ELR (cell line): ENCODE data around the gene POR.

Experiments used
- DNase-seq: peaks from one replicate; pipeline ENCODE4 v3.0.0-alpha.2; 2015; ENCODE audit warnings: low read depth

Gene POR

DNA sequence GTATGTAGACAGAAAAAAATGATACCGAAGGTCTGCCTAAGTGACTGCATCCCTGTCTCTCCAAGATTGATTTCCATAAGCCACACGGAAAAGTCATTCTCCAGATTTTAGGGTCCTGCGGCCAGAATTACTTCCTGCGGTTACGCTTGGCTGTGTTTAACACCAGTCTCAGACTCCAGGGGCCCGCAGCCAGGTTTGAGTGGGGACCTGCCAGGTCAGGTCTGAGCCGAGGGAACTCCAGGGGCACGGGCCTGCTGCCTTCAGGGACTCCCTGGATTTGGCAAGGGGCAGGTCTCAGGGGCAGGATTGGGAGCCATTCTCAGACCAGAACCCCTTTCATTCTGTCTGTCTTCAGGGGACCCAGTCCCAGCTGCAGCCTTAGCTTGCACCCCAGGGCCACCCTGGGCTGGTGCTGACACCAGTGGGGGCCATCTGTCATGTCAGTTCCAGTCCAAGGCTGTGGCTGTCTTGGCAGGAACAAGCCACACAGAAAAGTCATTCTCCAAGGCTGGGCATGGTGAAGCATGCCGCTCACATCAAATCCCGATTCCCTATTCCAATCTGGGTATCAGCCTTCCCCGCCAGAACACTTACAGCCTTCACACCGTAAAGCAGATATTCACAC, 40.5 kb downstream of the POR start:
- no peak for DNase-seq

DNA sequence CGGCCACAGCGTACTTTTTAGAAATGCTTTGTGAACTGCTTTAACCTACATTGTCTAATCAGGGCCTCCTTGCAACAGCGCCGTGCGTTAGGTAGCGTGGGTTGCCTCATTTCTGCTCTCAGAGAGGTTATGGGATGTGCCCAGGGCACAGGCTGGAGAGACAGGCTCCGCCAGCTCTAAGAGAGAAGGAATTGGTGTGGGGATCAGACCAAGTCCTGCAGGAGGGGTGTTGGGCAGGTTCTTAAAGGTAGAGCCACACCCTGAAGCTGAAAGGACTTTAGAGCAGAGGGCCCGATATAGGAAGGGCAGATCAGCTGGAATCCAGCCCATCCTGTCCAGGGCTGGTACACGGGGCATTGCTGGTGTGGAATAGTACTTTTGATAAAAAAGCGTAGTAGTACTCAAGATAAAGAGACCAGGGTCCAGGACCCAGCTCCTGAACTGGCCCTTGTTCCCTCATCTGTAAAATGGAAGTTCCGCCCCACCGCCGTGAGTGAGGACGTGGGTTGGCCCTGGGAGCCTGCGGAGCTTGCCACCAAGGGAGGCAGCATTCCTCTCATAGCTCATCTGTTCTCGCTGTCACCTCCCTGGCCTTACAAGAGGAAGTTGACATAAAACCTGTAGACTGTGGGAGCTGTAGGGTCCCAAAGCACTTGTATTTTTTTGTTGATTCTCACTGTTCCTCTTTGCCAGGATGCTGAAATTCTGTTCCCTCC, 42.2 kb downstream of the POR start:
- no peak for DNase-seq

DNA sequence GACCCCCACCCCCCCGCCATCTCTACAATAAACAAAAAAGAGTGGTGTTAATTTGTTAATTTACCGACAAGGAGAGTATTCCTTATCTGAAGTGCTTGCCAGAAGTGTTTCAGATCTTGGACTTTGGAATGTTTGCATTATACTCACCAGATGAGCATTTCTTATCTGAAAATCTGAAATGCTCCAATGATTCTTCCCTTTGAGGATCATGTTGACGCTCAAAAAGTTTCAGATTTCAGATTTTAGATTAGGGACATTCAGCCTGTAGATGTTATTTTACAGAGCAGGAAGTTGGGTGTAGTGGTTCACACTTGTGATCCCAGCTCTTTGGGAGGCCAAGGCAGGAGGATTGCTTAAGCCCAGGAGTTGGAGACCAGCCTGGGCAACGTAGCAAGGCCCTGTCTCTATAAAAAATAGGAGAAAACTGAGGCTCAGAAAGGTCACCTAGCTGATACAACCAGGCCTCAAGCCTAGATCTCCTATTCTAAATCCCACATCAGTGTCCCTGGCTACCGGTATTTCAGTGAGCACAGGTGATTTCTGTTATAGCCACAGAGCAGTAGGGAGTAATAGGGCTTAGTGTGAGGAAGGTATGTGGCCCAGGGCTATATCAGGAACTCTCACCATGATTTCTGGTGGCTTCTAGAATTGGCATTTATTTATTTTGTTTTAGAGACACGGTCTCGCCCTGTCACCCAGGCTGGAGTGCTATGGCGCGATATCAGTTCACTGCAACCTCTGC, 44.0 kb downstream of the POR start:
- no peak for DNase-seq

DNA sequence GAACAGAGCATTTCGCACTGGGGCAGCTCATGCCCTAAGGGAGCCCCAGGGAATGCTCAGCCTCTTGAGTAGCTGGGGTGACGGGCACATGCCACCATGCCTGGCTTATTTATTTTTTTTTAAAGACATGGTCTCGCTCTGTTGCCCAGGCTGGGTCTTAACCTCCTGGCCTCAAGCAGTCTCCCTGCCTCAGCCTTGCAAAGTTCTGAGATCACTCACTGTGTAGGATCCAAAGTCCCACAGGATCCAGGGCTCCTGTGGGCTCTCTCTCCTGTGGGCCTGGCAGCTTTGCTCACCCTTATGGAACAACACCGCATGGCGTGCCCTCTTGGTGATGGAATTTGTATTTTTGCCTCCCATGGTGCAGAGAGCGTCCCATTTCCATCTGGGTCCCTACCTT, 45.4 kb downstream of the POR start:
- DNase-seq, result no peak

DNA sequence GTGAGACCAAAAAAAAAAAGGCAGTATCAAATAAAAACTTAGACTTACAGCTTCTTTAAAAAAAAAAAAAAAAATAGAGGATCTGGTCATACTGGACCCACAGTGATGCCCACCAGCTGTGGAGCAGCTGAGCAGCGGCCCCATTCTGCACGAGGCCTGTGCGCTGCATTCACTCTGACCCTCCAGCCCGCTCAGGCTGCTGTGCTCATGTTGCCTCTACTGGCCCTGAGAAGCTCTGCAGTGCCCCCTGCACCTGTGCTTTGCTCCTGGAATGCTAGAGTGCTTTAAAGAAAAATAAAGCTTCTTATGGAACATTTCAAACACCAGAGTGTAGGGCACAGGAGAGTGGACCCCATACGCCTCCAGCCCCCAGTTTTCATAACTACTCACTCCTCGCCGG, 46.3 kb downstream of the POR start:
- DNase-seq, result peak; percentile 19

DNA sequence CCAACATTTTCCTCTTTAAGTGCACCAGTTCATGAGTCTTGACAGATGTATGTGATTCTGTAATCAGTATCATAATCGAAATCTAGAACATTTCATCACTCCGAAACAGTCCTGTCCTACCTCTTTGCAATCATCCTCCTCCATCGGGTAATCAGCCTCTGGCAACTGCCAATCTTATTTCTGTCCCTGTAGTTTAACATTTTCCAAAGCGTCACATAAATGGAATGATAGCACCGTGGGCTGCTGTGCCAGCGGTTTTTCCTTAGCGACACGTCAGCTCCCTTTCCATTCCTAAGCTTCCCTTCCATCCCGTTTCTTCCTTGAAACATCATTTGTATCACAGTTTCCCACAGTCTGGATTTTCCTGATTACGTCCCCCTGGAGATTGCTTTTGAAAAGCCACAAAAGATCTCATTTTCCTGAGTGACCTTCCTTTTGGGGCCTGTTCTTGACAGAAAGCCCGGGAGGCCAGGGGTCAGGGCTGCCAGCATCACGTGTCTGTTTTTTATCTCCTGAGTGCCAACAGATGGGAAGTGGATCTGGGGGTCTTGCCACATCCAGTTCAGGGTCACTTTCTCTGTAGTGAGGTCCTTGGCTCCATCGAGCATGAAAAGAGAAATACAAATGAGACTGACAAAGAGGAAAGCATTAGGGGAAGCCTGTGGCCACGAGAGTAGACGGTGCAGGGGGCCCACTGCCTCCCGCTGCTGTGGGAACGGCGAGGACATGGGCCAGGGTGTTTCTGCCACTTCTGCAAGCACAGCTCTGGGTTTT, 47.8 kb downstream of the POR start:
- peak; percentile 58 for DNase-seq

DNA sequence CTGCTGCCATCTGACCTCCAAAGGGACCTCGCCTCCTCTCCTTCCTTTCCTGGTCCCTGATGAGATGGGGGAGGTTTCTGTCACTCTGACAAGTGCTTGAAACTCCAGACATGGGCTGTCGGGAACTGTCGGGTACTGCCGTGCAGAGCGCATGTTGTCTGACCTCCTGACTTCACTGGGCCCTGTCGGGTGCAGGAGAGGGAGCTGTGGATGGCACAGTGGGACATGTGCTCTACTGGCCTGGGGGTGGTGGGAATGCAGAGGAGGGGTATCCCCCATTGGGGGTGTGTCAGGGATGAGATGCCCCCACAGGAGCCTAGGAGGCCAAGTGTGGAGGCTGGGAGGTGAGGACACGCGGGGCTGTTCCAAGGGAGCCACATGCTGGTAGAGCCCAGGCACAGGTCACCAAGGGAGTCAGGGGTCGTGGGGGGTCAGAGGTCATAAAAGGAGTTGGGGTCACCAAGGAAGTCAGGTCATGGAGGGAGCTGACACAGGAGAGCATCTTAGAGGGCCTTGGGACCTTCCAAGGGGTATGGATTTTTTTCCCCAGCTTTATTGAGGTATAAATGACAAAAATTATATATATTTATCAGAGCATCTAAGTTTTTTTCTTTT, 48.5 kb downstream of the POR start:
- DNase-seq, result no peak

DNA sequence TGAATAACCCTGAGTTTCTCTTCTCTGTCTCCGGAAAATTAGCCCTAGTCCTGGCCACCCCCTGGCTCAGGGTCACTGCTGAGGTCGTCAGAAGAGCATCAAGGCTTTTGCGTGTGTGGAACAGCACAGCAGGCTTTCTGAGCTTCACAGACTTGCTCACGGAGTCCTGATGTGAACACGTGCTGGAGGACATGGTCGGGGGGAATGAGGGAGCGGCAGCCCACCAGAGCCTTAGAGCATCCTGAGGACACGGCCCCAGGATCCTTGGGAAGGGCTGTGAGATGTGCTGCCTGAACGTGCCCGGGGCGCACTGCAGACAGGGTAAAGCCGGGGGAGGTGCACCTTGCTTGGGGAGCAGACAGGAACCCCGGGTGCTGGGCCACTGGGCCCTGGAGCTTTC, 50.7 kb downstream of the POR start:
- no peak for DNase-seq

DNA sequence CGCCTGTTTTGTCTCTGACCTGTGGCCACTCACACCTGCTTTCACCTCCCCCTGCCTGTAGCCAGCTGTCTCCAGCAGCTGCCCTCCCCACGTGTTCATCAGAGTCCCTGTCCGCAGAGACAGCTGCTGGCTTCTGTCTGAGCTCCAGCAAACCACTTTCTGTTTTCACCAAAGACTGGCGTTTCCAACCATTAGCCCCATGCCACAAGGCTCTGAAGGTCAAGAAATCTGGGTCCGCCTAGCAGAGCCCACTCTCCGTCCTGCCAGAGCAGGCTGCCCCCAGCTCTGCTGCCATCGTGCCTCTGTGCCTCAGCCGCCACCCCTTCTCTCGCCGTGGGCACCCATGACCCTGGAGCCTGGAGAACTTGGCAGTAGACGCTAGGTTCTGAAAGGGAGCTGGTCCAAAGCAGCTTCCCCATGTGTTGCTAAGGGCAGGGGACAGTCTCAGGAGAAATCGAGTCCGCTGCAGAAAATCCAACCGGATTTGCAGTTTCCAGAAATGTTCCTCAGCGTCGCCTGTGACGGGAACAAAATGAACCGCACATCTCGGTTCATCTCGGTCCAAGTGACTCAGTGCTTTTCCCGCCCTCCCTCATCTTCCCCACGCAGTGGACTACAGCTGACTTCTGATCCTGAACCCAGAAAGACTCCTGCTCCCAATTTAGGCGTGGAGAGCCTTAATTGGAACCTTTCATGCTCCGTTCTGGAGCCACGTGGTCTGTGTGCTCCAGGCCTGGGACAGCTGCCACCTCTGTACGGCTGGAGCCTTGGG, 51.4 kb downstream of the POR start:
- DNase-seq, result no peak

DNA sequence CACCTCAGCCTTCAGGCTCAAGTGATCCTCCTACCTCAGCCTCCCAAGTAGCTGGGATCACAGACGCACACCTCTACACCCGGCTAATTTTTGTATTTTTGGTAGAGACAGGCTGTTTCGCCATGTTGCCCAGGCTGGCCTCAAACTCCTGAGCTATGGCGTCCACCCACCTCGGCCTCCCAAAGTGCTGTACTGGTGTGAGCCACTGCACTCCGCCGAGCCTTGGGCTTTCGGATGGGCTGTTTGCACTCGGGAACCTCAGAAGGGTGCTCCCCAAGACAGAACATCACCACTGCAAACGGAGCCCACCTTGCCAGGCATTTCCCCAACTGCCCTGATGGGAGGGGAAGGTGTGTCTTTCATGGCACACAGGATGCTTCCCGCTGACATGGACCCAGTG, 52.1 kb downstream of the POR start:
- no peak for DNase-seq

DNA sequence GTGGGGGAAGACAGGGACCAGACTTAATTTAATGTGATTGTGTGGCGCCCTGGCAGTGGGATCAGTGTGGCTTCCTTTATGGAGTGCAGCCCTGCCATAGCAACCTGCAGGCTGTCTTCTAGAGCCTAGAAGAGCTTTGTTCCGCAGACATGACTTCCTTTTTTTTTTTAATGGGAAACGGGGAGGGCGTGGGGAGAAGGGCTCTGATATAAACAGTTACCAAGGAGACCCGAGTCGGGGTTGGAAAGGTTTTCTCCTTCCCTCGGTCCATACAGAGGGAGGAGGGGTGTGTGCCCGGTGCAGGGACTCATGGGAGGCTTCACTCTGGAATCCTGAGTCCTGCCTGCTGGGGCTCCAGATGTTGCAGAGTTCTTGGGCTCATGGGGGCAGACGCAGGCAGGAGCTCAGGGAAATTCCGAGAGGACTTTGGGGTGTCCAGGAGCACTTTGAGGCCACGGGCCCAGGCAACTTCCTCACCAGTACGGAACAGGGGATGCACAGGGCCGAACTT, 52.6 kb downstream of the POR start:
- no peak for DNase-seq

DNA sequence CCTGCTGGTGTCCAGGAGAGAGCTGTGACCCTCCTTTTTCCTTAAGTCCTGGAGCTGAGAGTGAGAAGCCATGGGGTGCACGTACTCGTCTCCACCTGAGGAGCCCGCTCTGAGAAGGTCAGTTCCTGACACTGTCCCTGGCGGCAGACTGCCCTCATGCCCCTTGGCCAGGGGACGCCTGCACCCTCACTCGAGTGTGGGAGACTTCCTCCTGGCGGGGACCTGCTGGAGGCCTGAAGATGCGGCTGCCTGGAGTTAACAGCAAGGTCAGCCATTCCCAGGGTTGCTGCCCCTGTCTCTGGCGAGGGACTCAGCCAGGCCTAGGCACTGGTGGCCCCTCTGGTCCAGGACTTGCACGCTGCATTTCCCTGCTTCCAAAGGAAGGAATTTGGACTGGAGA, 53.1 kb downstream of the POR start:
- DNase-seq, result no peak

DNA sequence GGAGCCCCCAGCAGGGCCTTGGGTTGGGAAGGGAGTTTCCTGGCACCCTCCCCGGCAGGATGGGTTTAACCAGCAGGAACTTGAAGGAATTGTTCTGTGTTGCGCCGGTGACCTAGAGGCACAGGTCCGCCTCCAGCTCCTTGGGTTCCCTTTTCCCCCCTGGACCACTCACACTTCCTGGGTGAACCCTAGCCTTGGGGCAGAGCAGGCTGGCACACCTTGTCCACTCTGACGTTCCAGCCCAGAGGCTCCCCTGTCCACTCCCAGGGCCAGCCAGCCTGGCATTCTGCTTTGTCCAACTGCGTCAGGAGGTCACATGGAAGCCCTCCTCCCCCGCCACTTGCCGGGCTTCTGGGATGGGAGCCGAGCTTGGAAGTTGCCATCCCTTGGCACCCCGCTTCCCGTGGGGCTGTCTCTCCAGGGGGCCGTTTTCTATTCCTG, 53.6 kb downstream of the POR start:
- DNase-seq, result no peak

DNA sequence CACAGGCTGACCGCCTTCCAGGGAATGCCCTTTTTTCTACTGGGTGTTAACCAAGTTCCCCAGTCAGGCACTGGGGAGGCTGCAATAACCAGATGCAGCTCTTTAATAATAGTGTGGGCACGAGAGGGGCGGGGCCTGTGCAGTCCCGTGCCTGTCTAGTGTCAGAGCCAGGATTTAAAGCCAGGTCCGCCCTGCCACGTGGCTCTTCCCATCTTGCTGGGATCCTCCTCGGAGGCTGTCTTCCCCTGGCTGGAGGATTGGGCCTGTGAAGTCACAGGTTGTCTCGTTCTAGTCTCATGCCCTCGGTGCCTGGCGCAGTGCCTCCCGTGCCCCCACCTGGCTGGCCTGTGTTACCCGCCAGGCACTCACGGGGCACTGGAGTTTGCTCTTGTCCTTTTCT, 54.2 kb downstream of the POR start:
- DNase-seq, result no peak

DNA sequence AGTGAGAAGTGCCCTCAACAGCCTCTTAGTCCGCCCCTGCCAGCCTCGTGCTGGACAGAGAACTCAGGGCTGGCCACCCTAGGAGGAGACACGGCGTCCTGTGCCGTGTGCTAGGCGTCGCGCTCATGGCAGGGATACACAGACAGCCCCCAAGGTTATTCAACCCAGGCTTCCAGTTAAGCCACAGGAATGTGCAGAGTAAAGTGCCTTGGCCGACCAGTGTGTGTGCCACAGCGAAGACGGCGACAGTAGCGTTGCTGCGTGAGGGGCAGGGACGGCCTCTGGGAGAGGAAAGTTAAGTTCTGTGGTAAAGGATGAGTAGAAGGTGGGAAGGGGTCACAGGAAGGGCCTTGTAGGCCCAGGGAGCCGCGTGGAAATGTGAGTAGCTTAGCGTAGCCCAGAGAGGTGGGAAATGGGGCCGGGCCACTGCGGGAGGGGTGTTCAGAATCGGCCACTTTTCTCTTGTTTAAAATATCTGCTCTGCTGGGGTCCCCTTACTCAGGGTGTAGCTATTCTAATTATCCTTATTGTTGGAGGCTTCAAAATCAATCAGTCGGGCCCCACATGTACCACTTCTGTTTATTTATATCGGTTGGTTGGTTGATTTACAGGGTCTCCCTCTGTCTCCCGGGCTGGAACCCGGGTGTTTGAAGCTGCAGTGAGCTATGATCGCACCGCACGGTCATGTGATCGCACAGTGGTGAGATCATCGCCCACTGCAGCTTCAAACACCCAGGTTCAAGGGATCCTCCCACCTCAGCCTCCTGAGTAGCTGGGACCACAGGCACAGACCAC, 54.9 kb downstream of the POR start:
- DNase-seq, result no peak

DNA sequence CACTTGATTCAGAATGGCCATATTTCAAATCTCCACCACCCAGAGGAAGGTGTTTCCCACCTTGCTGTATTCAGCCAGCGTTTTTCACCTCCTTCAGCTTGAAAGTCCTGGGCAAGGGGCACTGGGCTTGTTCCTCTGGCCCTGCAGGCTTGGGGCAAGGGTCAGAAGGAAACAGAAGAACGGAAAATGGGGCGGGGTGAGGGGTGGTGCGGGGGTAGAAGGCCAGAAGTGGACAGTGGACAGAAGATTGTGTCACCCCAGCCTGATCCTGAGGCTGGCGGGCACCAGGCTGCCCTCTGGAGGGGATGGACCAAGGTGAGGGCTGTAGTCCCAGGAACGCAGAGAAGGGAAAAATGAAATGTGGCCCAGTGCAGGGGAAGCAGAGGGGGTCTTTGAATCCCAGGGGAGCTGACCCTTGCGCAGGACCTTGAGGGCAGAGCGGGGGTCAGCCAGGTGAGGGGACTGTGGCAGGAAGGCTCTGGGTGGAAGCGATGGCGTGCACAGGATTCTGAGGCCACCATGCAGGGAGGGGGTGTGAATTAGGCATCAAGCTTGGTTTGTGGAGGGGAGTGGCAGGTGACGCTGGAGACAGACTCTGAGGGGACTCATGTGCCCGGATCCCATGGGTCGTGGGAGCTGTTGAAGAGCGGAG, 56.5 kb downstream of the POR start:
- DNase-seq, result no peak

DNA sequence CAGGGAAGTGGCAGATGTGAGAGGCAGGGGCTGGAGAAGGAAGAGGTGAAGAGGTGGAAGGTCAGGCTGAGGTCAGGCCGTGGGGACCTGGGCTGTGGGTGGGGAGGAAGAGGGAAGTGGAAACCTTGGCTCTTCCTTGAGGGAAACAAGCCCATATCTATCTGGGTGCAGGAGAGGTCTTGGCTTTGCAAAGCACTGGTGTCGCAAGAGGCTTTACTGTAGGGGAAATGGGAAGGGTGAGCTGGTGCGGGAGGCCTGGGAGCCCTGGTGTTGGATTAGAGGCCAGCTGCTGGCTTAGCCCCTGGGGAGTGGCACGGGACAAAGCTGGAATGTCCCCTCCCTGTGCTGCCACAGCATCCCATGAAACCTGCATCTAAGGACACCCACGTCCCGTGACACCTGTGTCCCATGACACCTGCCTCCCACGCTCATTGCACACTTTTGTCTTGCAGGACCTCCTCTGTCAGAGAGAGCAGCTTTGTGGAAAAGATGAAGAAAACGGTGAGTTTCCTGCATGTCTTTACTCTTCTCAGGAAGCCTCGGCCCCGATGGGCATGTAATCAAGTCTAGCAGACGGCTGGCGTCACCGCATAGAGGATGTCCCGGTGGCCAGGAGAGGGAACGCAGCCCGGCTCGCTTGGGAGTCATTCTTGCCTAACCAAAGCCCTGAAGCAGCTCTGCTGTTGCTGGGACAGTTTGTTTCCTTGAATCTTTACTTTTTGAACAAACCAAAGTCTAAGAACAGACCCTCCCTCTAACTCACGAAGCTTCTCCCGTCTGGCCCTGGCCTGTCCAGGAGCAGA, 57.2 kb downstream of the POR start:
- DNase-seq, result peak; percentile 28

DNA sequence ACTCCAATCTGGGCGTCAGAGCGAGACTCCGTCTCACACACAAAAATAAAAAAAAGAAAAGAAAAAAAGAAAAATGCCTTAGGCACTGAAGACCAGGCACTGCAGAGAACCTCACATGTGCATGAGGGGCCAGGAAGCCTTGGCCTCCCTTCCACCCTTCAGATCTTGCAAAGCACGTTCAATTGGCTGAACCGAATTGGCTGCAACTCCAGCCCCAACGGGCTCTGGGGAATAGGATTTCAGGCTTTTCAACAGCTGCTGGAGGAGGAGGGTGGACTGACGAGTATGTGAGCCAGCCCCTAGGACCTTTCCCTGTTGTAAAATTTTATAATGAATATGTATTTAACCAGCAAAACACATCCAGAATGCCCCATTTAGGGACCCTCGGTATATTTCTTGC, 62.8 kb downstream of the POR start:
- no peak for DNase-seq
